ENCODE results near the gene PTPN14.
A peak's percentile ranks its signal among the peaks of the same experiment; 100 is the strongest.

PTPN14 gene

GRCh38 chr1:214462882-214463281 lies 88.5 kb downstream of the PTPN14 start:
- Histone ChIP-seq H3K36me3 (ENCODE audit: control insufficient read depth in 2 of 2, insufficient read depth in 1 of 2, low read length in 2 of 2) (peaks cover 0 to 4% of the 10 kb centered on the region in 2 experiments; a peak in 1 of 3 replicates), H3K27ac (ENCODE audit: extremely low read depth, low read depth, low read length) (no peak overlapping the region), H3K4me3 (ENCODE audit: low read depth, low read length) (no peak overlapping the region), H3K4me1 (ENCODE audit: control insufficient read depth, insufficient read depth, low read length) (peaks cover 13% of the 10 kb centered on the region), H3K9me3 (ENCODE audit: control insufficient read depth, insufficient read depth, low read depth, low read length) (no peaks in the 10 kb centered on the region)
- POLR2A ChIA-PET = no interaction called here
- no peak for TF ChIP-seq ZNF596 (tag by site-specific recombination; IDR thresholded peaks at IDR 0.05)
- TF ChIP-seq ZNF248 (tag by site-specific recombination; IDR thresholded peaks at IDR 0.05) = no peak
- TF ChIP-seq ZNF629 (tag by site-specific recombination; IDR thresholded peaks at IDR 0.05) = no peak
- TF ChIP-seq ZNF555 (tag by site-specific recombination; conservative IDR thresholded peaks at IDR 0.05) = no peak
- no peak for TF ChIP-seq ZNF18 (tag by site-specific recombination; IDR thresholded peaks at IDR 0.05)
- TF ChIP-seq ZBTB49 (tag by site-specific recombination; IDR thresholded peaks at IDR 0.05; ENCODE audit: low read depth) = no peak
- TF ChIP-seq BCL11A (tag by site-specific recombination; IDR thresholded peaks at IDR 0.05; ENCODE audit: low read depth) = no peak
- no peak for TF ChIP-seq ZNF558 (tag by site-specific recombination; IDR thresholded peaks at IDR 0.05)
- TF ChIP-seq ZNF433 (tag by site-specific recombination; IDR thresholded peaks at IDR 0.05; ENCODE audit: low read depth) = no peak
- TF ChIP-seq ZNF768 (tag by site-specific recombination; IDR thresholded peaks at IDR 0.05) = no peak
- TF ChIP-seq TRIM28 (IDR thresholded peaks at IDR 0.05; ENCODE audit: borderline replicate concordance, low read length) = no peak
- CTCF ChIA-PET = no interaction called here

- TF ChIP-seq ZFHX2 (tag by site-specific recombination; conservative IDR thresholded peaks at IDR 0.05) = no peak
- peak; percentile 96 for TF ChIP-seq ZNF121 (tag by site-specific recombination; IDR thresholded peaks at IDR 0.05)
- no peak for TF ChIP-seq BCL11B (tag by site-specific recombination; IDR thresholded peaks at IDR 0.05; ENCODE audit: low read depth)
- TF ChIP-seq CTCF (tag by site-specific recombination; IDR thresholded peaks at IDR 0.05) = no peak
- H3K4me3 ChIP-seq (ENCODE audit: low read depth, low read length) = no peak overlapping the region
- ChIA-PET POLR2A (no interaction called here), CTCF (no interaction called here)
- H3K9me3 ChIP-seq (ENCODE audit: control insufficient read depth, insufficient read depth, low read depth, low read length) = no peaks in the 10 kb centered on the region
- no peak overlapping the region for H3K27ac ChIP-seq (ENCODE audit: extremely low read depth, low read depth, low read length)
- peaks cover 0 to 4% of the 10 kb centered on the region in 2 experiments; a peak in 1 of 3 replicates for H3K36me3 ChIP-seq (ENCODE audit: control insufficient read depth in 2 of 2, insufficient read depth in 1 of 2, low read length in 2 of 2)
- H3K4me1 ChIP-seq (ENCODE audit: control insufficient read depth, insufficient read depth, low read length) = peaks cover under 1% of the 10 kb centered on the region; the same call in 1 of the 2 replicates
Measured at GRCh38 chr1:214461305-214461704, 90.1 kb downstream of the PTPN14 start.

GRCh38 chr1:214460304-214460916 lies 91.0 kb downstream of the PTPN14 start:
- ChIA-PET POLR2A (interaction anchor here (0.7 kb wide), 1 partner anchor 37 kb away, joined by 8 read pairs; no protein-coding TSS in a partner anchor), CTCF (no interaction called here)
- H3K27ac ChIP-seq (ENCODE audit: extremely low read depth, low read depth, low read length) = no peak overlapping the region
- H3K9me3 ChIP-seq (ENCODE audit: control insufficient read depth, insufficient read depth, low read depth, low read length) = no peaks in the 10 kb centered on the region
- peaks cover 1% of the 10 kb centered on the region for H3K4me1 ChIP-seq (ENCODE audit: control insufficient read depth, insufficient read depth, low read length)
- TF ChIP-seq PRDM10 (tag by site-specific recombination; IDR thresholded peaks at IDR 0.05) = no peak
- TF ChIP-seq ZNF600 (tag by site-specific recombination; IDR thresholded peaks at IDR 0.05) = peak; percentile 58; the same call in 1 of the 2 replicates
- peak; percentile 73 for TF ChIP-seq ZSCAN4 (tag by site-specific recombination; IDR thresholded peaks at IDR 0.05)
- TF ChIP-seq PRDM1 (tag by site-specific recombination; IDR thresholded peaks at IDR 0.05) = 0 out of 2 replicates have a peak, but pooled peaks have one; percentile 31
- peaks cover 0 to 4% of the 10 kb centered on the region in 2 experiments; a peak in 1 of 3 replicates for H3K36me3 ChIP-seq (ENCODE audit: control insufficient read depth in 2 of 2, insufficient read depth in 1 of 2, low read length in 2 of 2)
- H3K4me3 ChIP-seq (ENCODE audit: low read depth, low read length) = no peak overlapping the region

Data from HEK293 (cell line).